GM21447 (cell line): ENCODE results near the gene MT1H.
"Not testable (repeated sequence)": the region's sequence is repeated elsewhere in the genome, so short reads cannot be mapped to it uniquely, and the experiment has no call there.

Experiments
- ATAC-seq: cut with Tn5 transposase; IDR thresholded peaks from one replicate; pipeline ENCODE4 v1.9.1; 2021; ENCODE audit not compliant: unreplicated experiment

MT1H gene

GRCh38 chr16:56664506-56664905, 5.1 kb upstream of the MT1H start:
- ATAC-seq = no peak

GRCh38 chr16:56665286-56666261, 4.0 kb upstream of the MT1H start:
- ATAC-seq = not testable (repeated sequence)

GRCh38 chr16:56667581-56668571, 1.7 kb upstream of the MT1H start, which contains the start of gene MT1G:
TSS of gene MT1G (minus strand) at chr16:56668065. CDS start at chr16:56667993, 72 bp downstream.
- ATAC-seq = no peak

- ATAC-seq = no peak
Observed at GRCh38 chr16:56669840-56670619, 416 bp downstream of the MT1H start.

GRCh38 chr16:56670620-56670934, 963 bp downstream of the MT1H start:
- no peak for ATAC-seq

GRCh38 chr16:56671691-56672090, 2.1 kb downstream of the MT1H start:
- ATAC-seq = not testable (repeated sequence)

- not testable (repeated sequence) for ATAC-seq
Observed at GRCh38 chr16:56672171-56672570, 2.6 kb downstream of the MT1H start.

- no peak for ATAC-seq
Observed at GRCh38 chr16:56672761-56673536, 3.3 kb downstream of the MT1H start.

GRCh38 chr16:56673921-56674320, 4.3 kb downstream of the MT1H start:
- no peak for ATAC-seq

- ATAC-seq = not testable (repeated sequence)
Observed at GRCh38 chr16:56674570-56674969, 5.0 kb downstream of the MT1H start.

- no peak for ATAC-seq
Observed at GRCh38 chr16:56675685-56676210, 6.1 kb downstream of the MT1H start.

- no peak for ATAC-seq
Observed at GRCh38 chr16:56677474-56677873, 7.9 kb downstream of the MT1H start.

- no peak for ATAC-seq
Observed at GRCh38 chr16:56679078-56679730, 9.6 kb downstream of the MT1H start.

- no peak for ATAC-seq
Observed at GRCh38 chr16:56679818-56680217, 10.2 kb downstream of the MT1H start.

GRCh38 chr16:56681939-56682702, 12.5 kb downstream of the MT1H start, which contains the start of gene MT1X:
TSS of gene MT1X (plus strand) at chr16:56682470. CDS start at chr16:56682541, 71 bp downstream.
- ATAC-seq = peak; percentile 94

- ATAC-seq = peak; percentile 3
Observed at GRCh38 chr16:56682703-56683397, 13.2 kb downstream of the MT1H start.

GRCh38 chr16:56683424-56684172, 14.0 kb downstream of the MT1H start:
- ATAC-seq = no peak
